ENCODE results near the gene CRACR2B. TPM values are rescaled to one million over a fixed set of nuclear protein-coding genes. Genes with fewer than 3 reads are reported as not detected.
A peak's percentile ranks its signal among the peaks of the same experiment; 100 is the strongest.

The CRACR2B gene
- total and polyA plus RNA-seq, 2 of the 13 experiments (the other 11 are each of a cell fraction or from before 2014, with no cell fraction given) = 14.9 to 21.0 TPM

DNA sequence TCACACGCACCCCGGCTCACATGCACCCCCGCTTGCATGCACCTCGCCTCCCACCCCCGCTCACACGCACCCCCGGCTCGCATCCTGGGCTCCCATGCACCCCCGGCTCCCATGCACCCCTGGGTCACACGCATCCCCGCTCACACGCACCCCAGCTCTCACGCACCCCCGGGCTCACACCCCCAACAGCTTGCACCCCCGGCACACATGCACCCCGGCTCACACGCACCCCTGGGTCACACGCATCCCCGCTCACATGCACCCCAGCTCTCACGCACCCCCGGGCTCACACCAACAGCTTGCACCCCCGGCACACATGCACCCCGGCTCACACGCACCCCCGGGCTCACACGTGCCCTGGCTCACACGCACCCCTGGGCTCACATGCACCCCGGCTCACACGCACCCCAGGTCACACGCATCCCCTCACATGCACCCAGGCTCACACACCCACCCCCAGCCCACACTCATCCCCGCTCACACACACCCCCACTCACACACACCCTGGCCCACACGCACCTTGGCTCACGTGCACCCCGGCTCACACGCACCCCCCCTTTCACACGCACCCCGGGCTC is 31.1 kb downstream of the CRACR2B start:
- H3K27me3 ChIP-seq (ENCODE audit: control insufficient read depth in 1 of 2, insufficient read depth in 2 of 2, low read length in 2 of 2) = no peaks in the 10 kb centered on the region
- no TSS peak for BruUV-seq (replicated peaks)
- FAIRE-seq = no peak
- H3K4me1 ChIP-seq (ENCODE audit: insufficient read depth, low read length) = no peaks in the 10 kb centered on the region
- POLR2A ChIA-PET = no interaction called here
- no peak overlapping the region for H3K9ac ChIP-seq (ENCODE audit: insufficient read depth, low read depth, low read length)
- no peak overlapping the region for H3K4me3 ChIP-seq (replicated peaks in 1 of 3; ENCODE audit: insufficient read depth in 1 of 3, low read depth in 2 of 3, low read length in 3 of 3)
- no peaks in the 10 kb centered on the region; the same call in 1 of the 2 replicates for H4K20me1 ChIP-seq (ENCODE audit: insufficient read depth, low read length)
- no peaks in the 10 kb centered on the region for H3K79me2 ChIP-seq (ENCODE audit: insufficient read depth, low read length)
- WGBS (ENCODE audit: low lambda C conversion rate) = 94% methylated on average over 37 of the region's 37 CpGs
- DNase-seq (ENCODE audit: low spot score) = no peak
- in situ Hi-C loops (cut with HindIII; ENCODE audit: extremely low pct_ligation_motif_present, low pct_unique_long_range_greater_than_20kb) (no loop called here), intact Hi-C loops (cut with micrococcal nuclease; ENCODE audit: unreplicated experiment) (no loop called here)
- TF ChIP-seq ZNF549 (CRISPR knock-in tag; IDR thresholded peaks at IDR 0.05) (no peak), ZMAT3 (CRISPR knock-in tag; conservative IDR thresholded peaks at IDR 0.05) (no peak), HNRNPLL (IDR thresholded peaks at IDR 0.05; ENCODE audit: low read depth, low read length, poor library complexity, severe bottlenecking) (peak; percentile 90), ATM (IDR thresholded peaks at IDR 0.05; ENCODE audit: borderline replicate concordance) (no peak), RBFOX2 (IDR thresholded peaks at IDR 0.05; ENCODE audit: low read depth, low read length) (peak; percentile 45; the same call in 1 of the 2 replicates), MAFG (CRISPR knock-in tag; IDR thresholded peaks at IDR 0.05) (no peak), ZNF615 (CRISPR knock-in tag; IDR thresholded peaks at IDR 0.05; ENCODE audit: borderline replicate concordance) (no peak), ZMYM4 (CRISPR knock-in tag; IDR thresholded peaks at IDR 0.05) (no peak), NR2C2 (CRISPR knock-in tag; IDR thresholded peaks at IDR 0.05; ENCODE audit: borderline replicate concordance) (no peak)
- TF ChIP-seq, protein P1, sequence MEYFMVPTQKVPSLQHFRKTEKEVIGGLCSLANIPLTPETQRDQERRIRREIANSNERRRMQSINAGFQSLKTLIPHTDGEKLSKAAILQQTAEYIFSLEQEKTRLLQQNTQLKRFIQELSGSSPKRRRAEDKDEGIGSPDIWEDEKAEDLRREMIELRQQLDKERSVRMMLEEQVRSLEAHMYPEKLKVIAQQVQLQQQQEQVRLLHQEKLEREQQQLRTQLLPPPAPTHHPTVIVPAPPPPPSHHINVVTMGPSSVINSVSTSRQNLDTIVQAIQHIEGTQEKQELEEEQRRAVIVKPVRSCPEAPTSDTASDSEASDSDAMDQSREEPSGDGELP (IDR thresholded peaks at IDR 0.05; ENCODE audit: borderline replicate concordance, low read depth) = no peak
- no peaks in the 10 kb centered on the region for H3K9me3 ChIP-seq (ENCODE audit: low read length)
- H3K36me3 ChIP-seq (replicated peaks in 1 of 2; ENCODE audit: control insufficient read depth in 1 of 2, insufficient read depth in 2 of 2, low read length in 2 of 2) = peaks cover 0 to 3% of the 10 kb centered on the region in 2 experiments; a peak in 2 of 5 replicates
- no peak overlapping the region for H3K4me2 ChIP-seq (ENCODE audit: low read depth, low read length)
- no peak for ATAC-seq
- H3K27ac ChIP-seq (ENCODE audit: extremely low read length, insufficient read depth, low read length) = no peak overlapping the region
- H2AFZ ChIP-seq (ENCODE audit: low read length) = no peak overlapping the region
- CTCF ChIA-PET (ENCODE audit: low intra/inter-chr PET ratio, low total read pairs) = no interaction called here

Measured in HepG2 (cell line).